ENCODE data around the gene MEF2A. TPM values are rescaled to one million over a fixed set of nuclear protein-coding genes. Genes with fewer than 3 reads are reported as not detected.

MEF2A gene
- total and polyA plus RNA-seq, 12 donors = 31.2 to 194 (median 167) TPM

DNA sequence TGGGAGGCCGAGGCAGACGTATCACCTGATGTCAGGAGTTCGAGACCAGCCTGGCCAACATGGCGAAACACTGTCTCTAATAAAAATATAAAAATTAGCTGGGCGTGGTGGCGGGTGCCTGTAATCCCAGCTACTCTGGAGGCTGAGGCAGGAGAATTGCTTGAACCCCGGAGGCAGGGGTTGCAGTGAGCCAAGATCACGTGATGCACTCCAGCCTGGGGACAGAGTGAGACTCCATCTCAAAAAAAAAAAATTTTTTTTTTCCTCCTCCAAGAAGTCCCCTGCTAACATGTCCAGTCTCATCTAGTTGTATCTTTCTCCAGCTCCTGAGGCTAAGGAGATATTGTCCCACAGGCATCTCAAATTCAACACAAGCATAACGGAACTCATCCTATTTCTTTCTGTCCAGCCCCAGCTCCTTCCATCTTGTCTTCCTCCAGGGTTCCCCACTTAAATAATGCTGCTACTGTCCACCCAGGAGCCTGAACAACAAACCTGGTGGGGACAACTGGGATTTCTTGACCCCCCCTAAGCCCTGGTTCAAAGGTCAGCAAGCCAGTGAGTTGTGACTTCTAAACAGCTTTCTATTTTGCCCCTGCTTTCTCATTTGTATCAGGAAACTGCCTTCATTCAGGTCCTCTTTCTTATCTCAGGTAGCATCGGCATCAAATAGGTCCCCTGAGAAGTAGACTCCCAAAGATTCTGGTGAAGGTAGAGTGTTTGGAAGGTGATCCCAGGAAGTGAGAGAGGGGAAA lies 4.1 kb upstream of the MEF2A start:
- H3K4me1 ChIP-seq = peaks cover 6 to 26% (median 14%) of the 10 kb centered on the region in 9 donors
- 97% methylated on average over 10 of the region's 10 CpGs for WGBS, 2 donors

DNA sequence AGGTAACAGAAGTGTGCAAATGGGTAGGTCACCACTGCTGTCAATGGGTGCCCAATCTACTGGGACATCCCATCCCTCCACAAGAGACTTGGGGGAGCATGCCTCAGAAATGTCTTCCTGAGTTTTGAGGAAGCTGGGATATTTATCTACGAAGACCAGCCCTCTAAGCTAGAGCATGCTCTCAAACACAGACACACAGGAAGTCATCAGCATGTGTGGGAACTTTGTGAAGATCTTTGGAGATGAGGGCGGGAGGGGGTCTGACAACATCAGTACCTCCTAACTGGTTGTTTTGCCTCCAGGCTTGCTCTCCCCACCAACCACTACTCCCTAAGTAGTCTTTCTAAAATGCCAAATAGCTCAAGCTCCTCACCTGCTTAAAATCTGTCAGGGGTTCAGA lies 3.5 kb upstream of the MEF2A start:
- Histone ChIP-seq H3K27ac (no peak overlapping the region), H3K9me3 (no peaks in the 10 kb centered on the region), H3K27me3 (no peaks in the 10 kb centered on the region), H3K4me1 (peaks cover 6 to 29% (median 14%) of the 10 kb centered on the region in 9 donors), H3K4me3 (no peak overlapping the region), H3K36me3 (no peaks in the 10 kb centered on the region)
- TF ChIP-seq, protein P1, sequence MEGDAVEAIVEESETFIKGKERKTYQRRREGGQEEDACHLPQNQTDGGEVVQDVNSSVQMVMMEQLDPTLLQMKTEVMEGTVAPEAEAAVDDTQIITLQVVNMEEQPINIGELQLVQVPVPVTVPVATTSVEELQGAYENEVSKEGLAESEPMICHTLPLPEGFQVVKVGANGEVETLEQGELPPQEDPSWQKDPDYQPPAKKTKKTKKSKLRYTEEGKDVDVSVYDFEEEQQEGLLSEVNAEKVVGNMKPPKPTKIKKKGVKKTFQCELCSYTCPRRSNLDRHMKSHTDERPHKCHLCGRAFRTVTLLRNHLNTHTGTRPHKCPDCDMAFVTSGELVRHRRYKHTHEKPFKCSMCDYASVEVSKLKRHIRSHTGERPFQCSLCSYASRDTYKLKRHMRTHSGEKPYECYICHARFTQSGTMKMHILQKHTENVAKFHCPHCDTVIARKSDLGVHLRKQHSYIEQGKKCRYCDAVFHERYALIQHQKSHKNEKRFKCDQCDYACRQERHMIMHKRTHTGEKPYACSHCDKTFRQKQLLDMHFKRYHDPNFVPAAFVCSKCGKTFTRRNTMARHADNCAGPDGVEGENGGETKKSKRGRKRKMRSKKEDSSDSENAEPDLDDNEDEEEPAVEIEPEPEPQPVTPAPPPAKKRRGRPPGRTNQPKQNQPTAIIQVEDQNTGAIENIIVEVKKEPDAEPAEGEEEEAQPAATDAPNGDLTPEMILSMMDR (IDR thresholded peaks at IDR 0.05) = no peak
- intact Hi-C loops (cut with DNase I) = loop anchor here in 9 of 10 donors (5.0 to 10.0 kb wide), 9 partner anchors 47 to 277 kb away; no protein-coding TSS in a partner anchor
- ATAC-seq (no peak), DNase-seq (no peak)
- 67 to 72% methylated on average over 2 of the region's 2 CpGs for WGBS, 2 donors

More for the DNA sequence above, 4.1 kb upstream of the MEF2A start:
- Histone ChIP-seq H3K36me3 (no peaks in the 10 kb centered on the region), H3K27me3 (no peaks in the 10 kb centered on the region), H3K4me3 (no peak overlapping the region), H3K9me3 (no peaks in the 10 kb centered on the region), H3K27ac (no peak overlapping the region)
- DNase-seq = no peak
- no peak for ATAC-seq
- TF ChIP-seq, protein P1 (IDR thresholded peaks at IDR 0.05) = no peak
- intact Hi-C loops (cut with DNase I) = loop anchor here in 9 of 10 donors (5.0 to 10.0 kb wide), 9 partner anchors 47 to 277 kb away; no protein-coding TSS in a partner anchor

DNA sequence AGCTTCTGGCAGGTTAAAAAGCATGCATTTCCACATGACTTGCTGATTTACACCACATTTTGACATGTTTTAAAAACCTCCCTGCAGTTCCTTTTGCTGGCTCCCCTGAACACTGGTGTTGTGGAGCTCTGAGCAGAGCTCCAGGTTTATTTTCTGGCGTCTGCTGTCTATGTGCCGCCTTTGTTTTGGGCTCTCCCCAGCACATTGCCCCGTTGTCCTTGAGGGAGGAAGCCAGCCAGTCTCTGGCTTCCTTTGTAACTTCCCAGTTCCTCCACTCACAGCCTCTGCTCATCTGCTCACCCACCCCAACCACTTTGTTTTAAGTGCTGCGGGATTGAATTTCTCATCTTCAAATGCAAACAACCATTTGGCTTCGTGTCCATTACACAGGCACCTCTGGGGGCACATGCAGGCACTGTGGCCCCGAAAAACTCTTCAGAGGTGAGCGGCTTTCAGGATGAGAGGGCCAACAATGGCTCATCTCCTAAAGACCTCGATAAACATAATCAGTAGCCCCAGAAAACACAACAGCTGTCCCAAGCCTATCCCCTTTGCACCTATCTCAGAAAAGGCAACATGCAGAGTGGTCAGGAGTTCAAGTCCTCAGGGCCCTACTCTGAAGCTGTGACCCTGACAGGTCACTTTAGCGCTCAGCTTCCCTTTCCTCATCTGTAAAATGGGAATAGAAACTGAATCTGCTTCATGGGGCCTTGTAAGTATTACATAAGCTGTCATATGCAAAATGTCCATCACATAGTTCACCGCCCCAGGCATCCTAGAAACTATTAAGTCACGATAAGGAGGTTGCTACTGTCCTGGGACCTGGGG lies 1.3 kb upstream of the MEF2A start:
- ATAC-seq (peak in 7 of 8 donors; percentile 0 to 26 (median 8)), DNase-seq (peak in 1 of 2 donors; percentile 26)
- H3K4me3 ChIP-seq = peak overlapping the region in 9 of 10 donors; percentile 6 to 90 (median 50)
- H3K27me3 ChIP-seq = no peaks in the 10 kb centered on the region
- H3K9me3 ChIP-seq = no peaks in the 10 kb centered on the region
- H3K27ac ChIP-seq = peak overlapping the region; percentile 90 to 100 (median 99)
- H3K36me3 ChIP-seq = no peaks in the 10 kb centered on the region
- peaks cover 6 to 51% (median 31%) of the 10 kb centered on the region in 9 donors for H3K4me1 ChIP-seq
- 28 to 32% methylated on average over 11 of the region's 11 CpGs for WGBS, 2 donors
- TF ChIP-seq, protein P1 (IDR thresholded peaks at IDR 0.05) = no peak
- intact Hi-C loops (cut with DNase I) = loop anchor here (1.0 to 10.0 kb wide), 18 partner anchors 50 to 280 kb away; no protein-coding TSS in a partner anchor

DNA sequence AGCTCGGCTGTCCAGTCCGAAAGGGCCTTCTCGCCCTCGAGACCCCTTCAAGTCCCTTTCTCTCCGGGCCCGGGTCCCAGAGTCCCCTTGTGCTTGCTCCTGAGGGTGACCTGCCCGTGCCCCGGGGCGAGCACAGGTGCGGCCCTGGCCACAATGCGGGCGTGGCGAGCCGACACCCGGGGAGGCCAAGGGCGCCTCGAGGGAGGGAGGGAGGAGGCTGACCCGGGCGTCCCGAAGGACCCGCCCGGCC lies 810 bp upstream of the MEF2A start:
- intact Hi-C loops (cut with DNase I) = loop anchor here in 9 of 10 donors (1.0 to 10.0 kb wide), 17 partner anchors 50 to 280 kb away; no protein-coding TSS in a partner anchor
- TF ChIP-seq, protein P1 (IDR thresholded peaks at IDR 0.05) = no peak
- no peaks in the 10 kb centered on the region for H3K9me3 ChIP-seq
- no peaks in the 10 kb centered on the region for H3K36me3 ChIP-seq
- H3K4me1 ChIP-seq = peaks cover 6 to 56% (median 36%) of the 10 kb centered on the region in 9 donors
- ATAC-seq (peak in 1 of 8 donors; percentile 60), DNase-seq (no peak)
- WGBS, 2 donors = 7 to 9% methylated on average over 21 to 22 of the region's 22 CpGs
- peak overlapping the region in 9 of 10 donors; percentile 6 to 90 (median 50) for H3K4me3 ChIP-seq
- peak overlapping the region; percentile 90 to 100 (median 99) for H3K27ac ChIP-seq
- H3K27me3 ChIP-seq = no peaks in the 10 kb centered on the region
